Activated CD4-positive, alpha-beta memory T cell treated with anti-CD3 and anti-CD28 coated beads, Interleukin-2, amount 10 ng/mL, durations not matched to agents 7 days and 5 days (primary cell): ENCODE measurements around the gene OR8B8. TPM values are rescaled to one million over a fixed set of nuclear protein-coding genes. Genes with fewer than 3 reads are reported as not detected.
A peak's percentile ranks its signal among the peaks of the same experiment; 100 is the strongest.
"Not testable (repeated sequence)": the region's sequence is repeated elsewhere in the genome, so short reads cannot be mapped to it uniquely, and the experiment has no call there.

Experiments used
- CTCF ChIA-PET: fragments of 350-600 bp; sonication (Branson Sonifier 250); formaldehyde crosslinking; loops from one replicate; lab custom pipeline; 2021; ENCODE audit warnings: antibody characterized with exemption, inconsistent platforms; lab: Charles Lee
- POLR2A ChIA-PET: fragments of 350-600 bp; sonication (Branson Sonifier 250); formaldehyde crosslinking; loops from one replicate; lab custom pipeline; 2021; ENCODE audit warnings: antibody characterized with exemption; lab: Charles Lee
- DNase-seq: peaks from one replicate; pipeline ENCODE4 v3.0.0-alpha.2; 2020
- H3K27ac Mint-ChIP-seq: one replicate; pipeline ENCODE4 v1.8.0; 2021; ENCODE audit warnings: mild to moderate bottlenecking, mixed read lengths
- H3K27me3 Mint-ChIP-seq: one replicate; pipeline ENCODE4 v1.8.0; 2021; ENCODE audit warnings: mixed read lengths
- H3K36me3 Mint-ChIP-seq: one replicate; pipeline ENCODE4 v1.8.0; 2021; ENCODE audit warnings: low read depth, mixed read lengths
- H3K4me1 Mint-ChIP-seq: one replicate; pipeline ENCODE4 v1.8.0; 2021; ENCODE audit warnings: mixed read lengths
- H3K4me3 Mint-ChIP-seq: one replicate; pipeline ENCODE4 v1.8.0; 2021; ENCODE audit warnings: mild to moderate bottlenecking, mixed read lengths
- H3K9me3 Mint-ChIP-seq: one replicate; pipeline ENCODE4 v1.8.0; 2021; ENCODE audit warnings: mixed read lengths
- total RNA-seq, 2 experiments: library from RNA; stranded (reverse); gene quantifications; one replicate each; pipeline ENCODE4 v1.2.3, GENCODE V29; 2021

Gene OR8B8
- total RNA-seq, 2 experiments from 2014 or later = not detected

DNA sequence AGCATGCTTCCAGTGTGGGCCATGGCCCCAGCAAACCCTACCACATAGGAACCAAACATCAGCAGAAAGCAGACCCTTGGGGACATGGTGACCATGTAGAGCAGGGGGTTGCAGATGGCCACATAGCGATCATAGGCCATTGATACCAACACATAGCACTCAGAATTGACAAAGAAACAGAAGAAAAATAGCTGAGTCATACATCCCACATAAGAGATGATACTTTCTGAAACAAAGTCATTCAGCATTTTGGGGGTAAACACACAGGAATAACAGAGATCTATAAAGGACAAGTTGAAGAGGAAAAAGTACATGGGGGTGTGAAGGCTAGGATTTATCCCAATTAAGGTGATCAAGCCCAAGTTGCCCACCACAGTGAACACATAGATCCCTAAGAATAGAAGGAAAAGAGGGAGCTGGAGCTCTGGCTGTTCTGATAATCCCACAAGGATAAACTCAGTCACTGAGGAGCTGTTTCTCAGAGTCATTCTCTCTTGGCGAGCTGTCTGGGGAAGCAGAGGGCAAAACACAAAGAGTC, 21.0 kb downstream of the OR8B8 start, which contains the start of gene OR8B4:
TSS of gene OR8B4 (minus strand) at position 488 of the 538 bp plus-strand sequence. CDS start at position 488, 0 bp downstream.
- Mint-ChIP-seq H3K4me1 (no peaks in the 10 kb centered on the region), H3K27ac (no peak within 1 kb of the TSS), H3K27me3 (peaks cover 5% of the 10 kb centered on the region), H3K36me3 (no peaks in the 10 kb centered on the region), H3K9me3 (peaks cover 4% of the 10 kb centered on the region), H3K4me3 (no peak within 1 kb of the TSS)
- ChIA-PET POLR2A (no interaction called here), CTCF (no interaction called here)
- no peak for DNase-seq

DNA sequence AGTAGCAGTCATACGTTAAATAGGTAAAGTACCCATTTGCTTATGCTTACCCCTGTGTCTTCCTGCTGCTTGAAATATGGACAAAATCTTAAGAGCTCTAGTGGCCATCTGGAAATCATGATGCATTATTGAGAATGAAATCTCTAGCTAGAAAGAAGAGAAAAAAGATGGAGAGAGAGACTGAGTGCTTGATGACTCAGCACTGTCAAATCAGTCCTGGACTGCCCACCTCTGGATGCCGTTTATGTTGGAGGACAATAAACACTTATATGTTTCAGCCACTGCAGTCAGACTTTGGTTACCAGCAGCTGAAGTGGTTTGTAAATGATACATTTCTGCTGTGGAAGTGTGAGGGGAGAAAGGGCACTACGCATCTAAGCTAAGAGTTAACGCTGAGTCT, 24.5 kb downstream of the OR8B8 start:
- H3K27me3 Mint-ChIP-seq = peaks cover 5% of the 10 kb centered on the region
- H3K9me3 Mint-ChIP-seq = no peaks in the 10 kb centered on the region
- H3K4me1 Mint-ChIP-seq = no peaks in the 10 kb centered on the region
- no peak overlapping the region for H3K27ac Mint-ChIP-seq
- no peak overlapping the region for H3K4me3 Mint-ChIP-seq
- DNase-seq = no peak
- ChIA-PET POLR2A (no interaction called here), CTCF (interaction anchor here (0.8 kb wide), 1 partner anchor 19 kb away, joined by 3 read pairs; no protein-coding TSS in a partner anchor)
- H3K36me3 Mint-ChIP-seq = no peaks in the 10 kb centered on the region

DNA sequence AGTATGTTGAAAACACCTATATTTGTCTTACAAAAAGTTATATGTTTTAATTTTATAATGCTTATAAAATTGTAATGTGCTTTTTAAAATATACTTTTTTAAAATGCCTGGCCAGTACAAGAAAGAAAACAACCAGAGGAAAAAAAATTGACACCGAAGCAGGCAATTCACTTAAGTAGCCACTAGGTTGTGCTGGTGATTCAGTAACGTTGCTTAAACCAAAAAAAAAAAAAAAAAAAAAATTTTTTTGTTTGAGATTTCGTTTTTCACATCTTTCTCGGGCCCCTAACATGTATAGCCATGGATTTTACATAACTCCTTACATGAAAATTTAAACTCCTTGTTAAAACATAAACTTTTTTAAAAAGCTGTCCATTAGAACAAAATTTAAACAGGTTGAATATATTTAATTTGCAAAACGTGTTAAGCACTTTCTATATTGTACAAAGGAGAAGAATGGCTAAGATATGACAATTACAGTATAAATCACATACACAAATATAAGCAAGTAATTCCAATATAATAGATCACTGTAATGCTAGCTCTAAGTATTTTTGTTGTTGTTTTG, 30.1 kb downstream of the OR8B8 start:
- H3K4me3 Mint-ChIP-seq = no peak overlapping the region
- CTCF ChIA-PET = interaction anchor here (0.7 to 2.5 kb wide), 7 partner anchors 14 to 737 kb away, joined by 3 to 15 read pairs (median 4); no protein-coding TSS in a partner anchor
- no peaks in the 10 kb centered on the region for H3K9me3 Mint-ChIP-seq
- POLR2A ChIA-PET = no interaction called here
- peaks cover 3% of the 10 kb centered on the region for H3K27me3 Mint-ChIP-seq
- H3K27ac Mint-ChIP-seq = no peak overlapping the region
- no peak for DNase-seq
- no peaks in the 10 kb centered on the region for H3K4me1 Mint-ChIP-seq
- H3K36me3 Mint-ChIP-seq = no peaks in the 10 kb centered on the region

DNA sequence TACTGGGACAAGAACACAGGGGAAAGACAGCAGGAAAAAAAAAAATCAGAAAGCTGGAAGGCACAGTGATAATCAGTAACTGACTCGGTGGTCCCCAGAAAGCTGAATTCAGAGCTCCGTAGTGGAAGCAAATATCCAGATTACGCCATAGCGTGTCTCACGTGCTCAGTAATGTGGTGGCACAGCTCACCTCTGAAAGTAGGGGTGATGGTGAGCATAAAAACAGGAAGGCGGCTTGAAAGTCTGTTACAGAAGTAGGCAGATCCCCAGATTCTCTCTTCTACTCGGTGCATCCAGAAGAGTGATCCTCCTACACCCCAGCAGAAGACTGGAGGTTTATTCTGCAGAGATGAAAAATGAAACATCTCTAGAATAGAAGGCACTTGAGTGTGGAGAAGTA, 35.6 kb downstream of the OR8B8 start:
- Mint-ChIP-seq H3K4me1 (no peaks in the 10 kb centered on the region), H3K4me3 (no peak overlapping the region), H3K36me3 (no peaks in the 10 kb centered on the region), H3K9me3 (no peaks in the 10 kb centered on the region), H3K27ac (no peak overlapping the region), H3K27me3 (peaks cover 17% of the 10 kb centered on the region)
- ChIA-PET POLR2A (no interaction called here), CTCF (no interaction called here)
- DNase-seq = no peak

DNA sequence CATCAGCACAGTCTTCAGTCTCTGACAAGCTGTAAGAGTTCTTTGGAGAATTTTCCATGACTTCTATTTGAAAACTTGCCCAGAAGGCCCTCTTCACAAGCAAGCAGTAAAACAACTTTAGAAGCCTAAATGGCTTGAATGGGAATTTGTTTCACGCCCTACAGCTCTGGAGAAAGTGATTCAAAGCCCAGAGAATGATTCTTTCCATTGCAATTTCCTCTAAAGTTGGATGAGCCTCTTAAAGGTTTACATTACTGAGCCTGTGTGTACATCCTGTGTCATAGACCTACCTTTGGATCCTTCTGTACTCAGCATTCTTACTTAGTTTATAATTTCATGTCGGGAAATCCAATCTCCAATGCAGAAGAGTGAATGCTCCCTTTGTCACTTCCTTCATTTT, 39.9 kb downstream of the OR8B8 start:
- no peak overlapping the region for H3K27ac Mint-ChIP-seq
- CTCF ChIA-PET = no interaction called here
- H3K27me3 Mint-ChIP-seq = peaks cover 19% of the 10 kb centered on the region
- peaks cover 3% of the 10 kb centered on the region for H3K4me1 Mint-ChIP-seq
- H3K4me3 Mint-ChIP-seq = no peak overlapping the region
- no peaks in the 10 kb centered on the region for H3K36me3 Mint-ChIP-seq
- no peak for DNase-seq
- POLR2A ChIA-PET = no interaction called here
- no peaks in the 10 kb centered on the region for H3K9me3 Mint-ChIP-seq

DNA sequence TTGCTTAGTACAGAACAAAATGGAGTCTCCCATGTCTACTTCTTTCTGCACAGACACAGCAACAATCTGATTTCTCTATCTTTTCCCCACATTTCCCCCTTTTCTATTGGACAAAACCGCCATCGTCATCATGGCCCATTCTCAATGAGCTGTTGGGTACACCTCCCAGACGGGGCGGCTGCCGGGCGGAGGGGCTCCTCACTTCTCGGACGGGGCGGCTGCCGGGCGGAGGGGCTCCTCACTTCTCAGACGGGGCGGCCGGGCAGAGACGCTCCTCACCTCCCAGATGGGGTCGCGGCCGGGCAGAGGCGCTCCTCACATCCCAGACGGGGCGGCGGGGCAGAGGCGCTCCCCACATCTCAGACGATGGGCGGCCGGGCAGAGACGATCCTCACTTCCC, 42.3 kb downstream of the OR8B8 start:
- H3K27ac Mint-ChIP-seq, POLR2A ChIA-PET, DNase-seq, H3K27me3 Mint-ChIP-seq, H3K36me3 Mint-ChIP-seq, H3K4me1 Mint-ChIP-seq, H3K4me3 Mint-ChIP-seq, H3K9me3 Mint-ChIP-seq: not testable (repeated sequence)
- CTCF ChIA-PET = interaction anchor here (1.4 to 2.5 kb wide), 3 partner anchors 71 to 181 kb away, joined by 3 to 22 read pairs (median 4); no protein-coding TSS in a partner anchor

DNA sequence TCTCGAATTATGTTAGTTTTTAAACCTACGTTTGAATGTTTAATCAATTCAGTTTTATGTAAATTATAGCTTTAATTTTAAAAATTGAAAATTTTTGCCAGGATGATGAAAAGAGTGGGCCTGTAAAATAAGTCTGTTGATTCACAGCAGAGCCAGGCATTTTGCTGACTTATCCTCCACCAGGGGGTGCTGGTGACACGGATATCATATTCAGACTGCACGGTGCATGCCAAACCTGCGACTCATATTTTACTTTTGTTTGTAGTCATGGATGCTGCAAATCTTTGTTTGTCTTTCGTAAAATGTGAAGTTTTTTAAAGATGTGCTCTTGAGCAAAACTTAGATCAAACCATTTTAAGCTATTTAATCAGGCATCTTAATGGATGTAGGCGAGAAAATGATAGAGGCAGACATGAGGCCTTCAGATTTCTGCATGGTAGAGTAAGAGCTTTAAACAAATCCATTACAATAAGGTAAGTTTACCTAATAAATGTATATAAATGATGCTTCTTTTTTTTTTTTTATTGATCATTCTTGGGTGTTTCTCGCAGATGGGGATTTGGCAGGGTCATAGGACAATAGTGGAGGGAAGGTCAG, 43.1 kb downstream of the OR8B8 start:
- no peak overlapping the region for H3K27ac Mint-ChIP-seq
- ChIA-PET POLR2A (no interaction called here), CTCF (interaction anchor here (0.6 to 2.5 kb wide), 19 partner anchors 9 to 481 kb away, joined by 3 to 22 read pairs (median 3); no protein-coding TSS in a partner anchor)
- no peaks in the 10 kb centered on the region for H3K9me3 Mint-ChIP-seq
- no peaks in the 10 kb centered on the region for H3K36me3 Mint-ChIP-seq
- peak; percentile 59 for DNase-seq
- H3K4me3 Mint-ChIP-seq = no peak overlapping the region
- H3K4me1 Mint-ChIP-seq = peaks cover 3% of the 10 kb centered on the region
- H3K27me3 Mint-ChIP-seq = peaks cover 6% of the 10 kb centered on the region

DNA sequence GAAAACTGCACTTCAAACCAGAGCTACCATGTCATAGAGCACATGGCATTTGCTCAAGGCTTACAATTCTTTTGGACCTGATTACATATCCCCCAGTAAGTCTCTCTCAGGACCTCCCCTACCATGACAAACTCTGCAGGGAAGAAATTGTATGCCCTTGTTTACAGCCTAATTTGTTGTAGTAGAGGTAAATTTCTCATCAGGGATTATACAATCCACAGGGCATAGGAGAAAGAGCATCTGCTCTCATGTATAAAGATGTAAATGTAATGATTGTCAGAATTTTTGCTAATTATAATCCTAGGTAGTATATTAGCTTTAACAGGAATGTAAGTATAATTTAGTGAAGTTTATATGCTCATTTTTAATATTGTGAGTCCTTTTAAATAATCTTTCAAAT, 46.6 kb downstream of the OR8B8 start, which contains the start of gene OR8B3:
TSS of gene OR8B3 (minus strand) at position 101 of the 400 bp plus-strand sequence. CDS start 1,673 bp downstream, outside the sequence.
- no peaks in the 10 kb centered on the region for H3K9me3 Mint-ChIP-seq

DNA sequence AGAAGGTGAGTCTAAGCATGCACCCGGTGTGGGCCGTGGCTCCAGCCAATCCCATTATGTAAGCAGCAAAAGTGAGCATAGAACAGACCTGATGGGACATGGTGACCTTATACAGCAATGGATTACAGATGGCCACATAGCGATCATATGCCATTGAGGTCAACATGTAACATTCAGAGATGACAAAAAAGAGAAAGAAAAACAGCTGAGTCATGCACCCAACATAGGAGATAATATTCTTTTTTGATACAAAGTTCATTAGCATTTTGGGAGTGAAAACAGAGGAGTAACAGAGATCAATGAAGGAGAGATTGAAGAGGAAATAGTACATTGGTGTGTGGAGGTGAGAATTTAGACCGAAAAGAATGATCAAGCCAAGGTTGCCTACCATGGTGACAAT, 48.6 kb downstream of the OR8B8 start:
- H3K4me1 Mint-ChIP-seq, H3K4me3 Mint-ChIP-seq, DNase-seq, H3K36me3 Mint-ChIP-seq, POLR2A ChIA-PET, H3K27ac Mint-ChIP-seq, H3K27me3 Mint-ChIP-seq, CTCF ChIA-PET, H3K9me3 Mint-ChIP-seq: not testable (repeated sequence)

More for the DNA sequence above, 46.6 kb downstream of the OR8B8 start, which contains the start of gene OR8B3:
- Mint-ChIP-seq H3K27me3 (no peaks in the 10 kb centered on the region), H3K27ac (no peak within 1 kb of the TSS), H3K36me3 (no peaks in the 10 kb centered on the region), H3K4me1 (peaks cover 3% of the 10 kb centered on the region), H3K4me3 (no peak within 1 kb of the TSS)
- CTCF ChIA-PET = no interaction called here
- POLR2A ChIA-PET = no interaction called here
- DNase-seq = no peak

DNA sequence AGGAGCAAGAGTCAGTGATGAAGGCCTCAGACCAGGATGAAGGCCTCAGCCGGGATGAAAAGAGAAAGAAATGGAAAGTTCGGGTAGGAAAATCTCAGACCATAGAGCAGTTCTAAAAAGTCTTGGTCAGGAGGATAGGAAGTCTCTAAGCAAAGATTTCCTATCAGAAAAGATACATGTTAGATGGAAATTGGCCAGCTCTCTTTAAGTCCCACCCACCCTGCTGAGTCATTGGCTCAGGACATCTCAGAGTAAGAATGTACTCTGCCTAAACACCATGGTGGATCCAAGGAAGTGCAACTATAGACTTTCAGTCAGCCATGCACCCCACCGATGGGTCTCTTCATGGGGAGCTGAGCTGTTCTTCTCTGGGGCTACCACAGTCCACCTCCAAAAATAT, 51.1 kb downstream of the OR8B8 start:
- no peaks in the 10 kb centered on the region for H3K36me3 Mint-ChIP-seq
- H3K4me3 Mint-ChIP-seq = no peak overlapping the region
- H3K9me3 Mint-ChIP-seq = no peaks in the 10 kb centered on the region
- no peak for DNase-seq
- ChIA-PET POLR2A (no interaction called here), CTCF (no interaction called here)
- no peak overlapping the region for H3K27ac Mint-ChIP-seq
- H3K27me3 Mint-ChIP-seq = no peaks in the 10 kb centered on the region
- H3K4me1 Mint-ChIP-seq = no peaks in the 10 kb centered on the region

Other genes starting within 250 kb of the OR8B8 start
- gene OR8G1, start 204.6 kb downstream of the OR8B8 start, total RNA-seq = not detected
- not detected for gene OR8G5, start 189.3 kb downstream of the OR8B8 start, total RNA-seq
- not detected for gene OR8D1, start 131.7 kb downstream of the OR8B8 start, total RNA-seq
- not detected for gene OR8D2, start 125.5 kb downstream of the OR8B8 start, total RNA-seq
- not detected for gene OR8B2, start 61.2 kb downstream of the OR8B8 start, total RNA-seq
- gene OR8B3, start 46.7 kb downstream of the OR8B8 start, total RNA-seq = not detected
- not detected for gene OR8B4, start 20.8 kb downstream of the OR8B8 start, total RNA-seq
- gene OR8B12, start 98.0 kb upstream of the OR8B8 start, total RNA-seq = not detected
- not detected for gene OR8A1, start 124.3 kb upstream of the OR8B8 start, total RNA-seq
- gene PANX3, start 165.7 kb upstream of the OR8B8 start, total RNA-seq = not detected
- gene TBRG1, start 177.2 kb upstream of the OR8B8 start, total RNA-seq = 10 to 100 TPM; 41.4 to 50.6 TPM
- 1 to 10 TPM; 5.1 to 8.2 TPM for gene SIAE, start 228.0 kb upstream of the OR8B8 start, total RNA-seq
- 1 to 10 TPM; 3.4 to 3.8 TPM for gene SPA17, start 228.2 kb upstream of the OR8B8 start, total RNA-seq